ENCODE measurements around the gene IL1RAPL2. TPM values are rescaled to one million over a fixed set of nuclear protein-coding genes. Genes with fewer than 3 reads are reported as not detected.

The IL1RAPL2 gene
- total RNA-seq, 1 experiment from 2014 or later = 1.6 TPM

- Histone ChIP-seq H2AFZ (no peak overlapping the region), H3K27ac (no peak overlapping the region), H3K9me2 (ENCODE audit: insufficient read depth) (no peaks in the 10 kb centered on the region), H3K9me3 (ENCODE audit: insufficient read depth, low read depth) (no peaks in the 10 kb centered on the region), H3K79me2 (ENCODE audit: low read depth) (no peaks in the 10 kb centered on the region), H3K36me3 (ENCODE audit: low read depth) (no peaks in the 10 kb centered on the region), H3K4me1 (replicated peaks; ENCODE audit: insufficient read depth) (no peaks in the 10 kb centered on the region), H3K27me3 (ENCODE audit: insufficient read depth, low read depth) (no peaks in the 10 kb centered on the region), H4K20me1 (ENCODE audit: insufficient read depth) (no peaks in the 10 kb centered on the region), H3K4me2 (no peak overlapping the region), H3K4me3 (no peak overlapping the region), H3F3A (ENCODE audit: insufficient read depth, low read depth) (no peaks in the 10 kb centered on the region)
- no peak for DNase-seq
- TF ChIP-seq CTCF (conservative IDR thresholded peaks at IDR 0.05) (no peak), EZH2 (IDR thresholded peaks at IDR 0.05; ENCODE audit: low read depth) (no peak)
- intact Hi-C loops (cut with micrococcal nuclease; ENCODE audit: unreplicated experiment) = no loop called here
- no TSS peak for BruUV-seq (replicated peaks)
- ChIA-PET POLR2A (ENCODE audit: unreplicated experiment) (no interaction called here), CTCF (no interaction called here)
Measured at GRCh38 chrX:104795804-104796203, 229.8 kb downstream of the IL1RAPL2 start.

- Histone ChIP-seq H3K9me3 (ENCODE audit: insufficient read depth, low read depth) (no peaks in the 10 kb centered on the region), H4K20me1 (ENCODE audit: insufficient read depth) (no peaks in the 10 kb centered on the region), H3K4me1 (replicated peaks; ENCODE audit: insufficient read depth) (peaks cover 41% of the 10 kb centered on the region), H3F3A (ENCODE audit: insufficient read depth, low read depth) (peaks cover 12% of the 10 kb centered on the region; the same call in 1 of the 2 replicates), H3K36me3 (ENCODE audit: low read depth) (no peaks in the 10 kb centered on the region), H3K79me2 (ENCODE audit: low read depth) (no peaks in the 10 kb centered on the region), H3K4me2 (peak overlapping the region; percentile 36; the same call in 1 of the 2 replicates), H3K27me3 (ENCODE audit: insufficient read depth, low read depth) (no peaks in the 10 kb centered on the region), H3K27ac (peak overlapping the region; percentile 41; the same call in 1 of the 2 replicates), H3K9me2 (ENCODE audit: insufficient read depth) (no peaks in the 10 kb centered on the region), H3K4me3 (no peak overlapping the region), H2AFZ (no peak overlapping the region)
- no TSS peak for BruUV-seq (replicated peaks)
- TF ChIP-seq EZH2 (IDR thresholded peaks at IDR 0.05; ENCODE audit: low read depth) (no peak), CTCF (conservative IDR thresholded peaks at IDR 0.05) (no peak)
- DNase-seq = peak in 1 of 2 experiments; percentile 72
- ChIA-PET POLR2A (ENCODE audit: unreplicated experiment) (no interaction called here), CTCF (no interaction called here)
- intact Hi-C loops (cut with micrococcal nuclease; ENCODE audit: unreplicated experiment) = no loop called here
Measured at GRCh38 chrX:104803219-104803618, 237.2 kb downstream of the IL1RAPL2 start.

GRCh38 chrX:104806346-104806745 lies 240.3 kb downstream of the IL1RAPL2 start:
- Histone ChIP-seq H3K9me3 (ENCODE audit: insufficient read depth, low read depth) (no peaks in the 10 kb centered on the region), H3K36me3 (ENCODE audit: low read depth) (no peaks in the 10 kb centered on the region), H3K4me3 (no peak overlapping the region), H3K79me2 (ENCODE audit: low read depth) (no peaks in the 10 kb centered on the region), H3K27ac (peak overlapping the region; percentile 83), H3F3A (ENCODE audit: insufficient read depth, low read depth) (peaks cover 12% of the 10 kb centered on the region; the same call in 1 of the 2 replicates), H4K20me1 (ENCODE audit: insufficient read depth) (no peaks in the 10 kb centered on the region), H3K9me2 (ENCODE audit: insufficient read depth) (no peaks in the 10 kb centered on the region), H2AFZ (no peak overlapping the region), H3K4me1 (replicated peaks; ENCODE audit: insufficient read depth) (peaks cover 41% of the 10 kb centered on the region), H3K4me2 (peak overlapping the region; percentile 34), H3K27me3 (ENCODE audit: insufficient read depth, low read depth) (no peaks in the 10 kb centered on the region)
- TF ChIP-seq CTCF (conservative IDR thresholded peaks at IDR 0.05) (no peak), EZH2 (IDR thresholded peaks at IDR 0.05; ENCODE audit: low read depth) (no peak)
- DNase-seq = peak; percentile 27 to 93
- intact Hi-C loops (cut with micrococcal nuclease; ENCODE audit: unreplicated experiment) = loop anchor here (5.0 kb wide), 1 partner anchor 374 kb away; no protein-coding TSS in a partner anchor
- BruUV-seq (replicated peaks) = no TSS peak
- ChIA-PET CTCF (no interaction called here), POLR2A (ENCODE audit: unreplicated experiment) (no interaction called here)

Data from PC-9 (cell line).